Measurements from ENCODE around the gene MLLT10.
A peak's percentile ranks its signal among the peaks of the same experiment; 100 is the strongest.

The MLLT10 gene

GRCh38 chr10:21740989-21741388, 207.0 kb downstream of the MLLT10 start:
- Mint-ChIP-seq H3K4me3 (no peak overlapping the region), H3K27ac (peak overlapping the region; percentile 50), H3K4me1 (peaks cover 3% of the 10 kb centered on the region), H3K36me3 (peaks cover 63% of the 10 kb centered on the region), H3K27me3 (no peaks in the 10 kb centered on the region), H3K9me3 (no peaks in the 10 kb centered on the region)
- no peak for ATAC-seq

GRCh38 chr10:21742740-21743412, 208.8 kb downstream of the MLLT10 start:
- Mint-ChIP-seq H3K27me3 (no peaks in the 10 kb centered on the region), H3K9me3 (no peaks in the 10 kb centered on the region), H3K4me1 (peaks cover 7% of the 10 kb centered on the region), H3K36me3 (peaks cover 49% of the 10 kb centered on the region), H3K27ac (no peak overlapping the region), H3K4me3 (no peak overlapping the region)
- no peak for ATAC-seq

DNA sequence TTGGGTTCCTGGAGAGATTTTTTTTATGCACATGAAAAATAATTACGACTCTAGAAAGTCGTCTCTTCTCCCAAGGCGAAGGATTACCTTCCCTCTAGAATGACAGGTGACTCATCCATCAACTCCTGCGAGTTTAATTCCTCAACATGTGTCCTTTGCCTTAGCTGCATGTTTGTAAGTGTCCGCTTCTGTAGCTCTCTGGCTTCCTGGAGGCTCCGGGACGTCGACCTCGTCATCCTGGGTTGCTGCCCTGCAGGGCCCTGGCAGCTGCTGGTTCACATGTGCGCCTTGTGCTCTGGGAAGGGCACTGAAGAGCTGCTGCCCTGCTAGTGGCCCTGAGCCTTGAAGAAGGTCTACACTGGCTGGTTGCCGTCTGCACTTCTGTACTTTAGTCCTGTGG, 210.2 kb downstream of the MLLT10 start:
- no peak overlapping the region for H3K4me3 Mint-ChIP-seq
- no peak overlapping the region for H3K27ac Mint-ChIP-seq
- no peaks in the 10 kb centered on the region for H3K9me3 Mint-ChIP-seq
- no peak for ATAC-seq
- peaks cover 7% of the 10 kb centered on the region for H3K4me1 Mint-ChIP-seq
- H3K27me3 Mint-ChIP-seq, result no peaks in the 10 kb centered on the region
- H3K36me3 Mint-ChIP-seq, result peaks cover 39% of the 10 kb centered on the region

DNA sequence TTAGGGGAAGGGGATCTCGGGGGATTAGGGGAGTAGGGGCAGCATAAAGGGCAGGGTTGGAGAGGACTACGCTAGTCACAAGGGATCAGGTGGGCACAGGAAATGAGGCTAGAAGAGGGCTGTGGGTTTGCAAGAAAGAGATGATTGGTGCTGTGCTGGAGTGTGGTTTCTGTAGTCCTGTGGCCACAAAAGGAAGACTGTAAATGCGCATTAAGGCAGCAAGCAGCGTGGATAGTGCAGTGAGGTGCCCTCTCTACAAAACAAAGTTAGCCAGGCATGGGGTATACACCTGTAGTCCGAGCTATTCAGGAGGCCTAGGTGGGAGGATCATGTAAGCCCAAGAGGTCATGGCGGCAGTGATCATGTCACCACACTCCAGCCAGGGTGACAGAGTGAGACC, 212.1 kb downstream of the MLLT10 start:
- Mint-ChIP-seq H3K27ac (no peak overlapping the region), H3K36me3 (peaks cover 23% of the 10 kb centered on the region), H3K4me1 (peaks cover 7% of the 10 kb centered on the region), H3K27me3 (no peaks in the 10 kb centered on the region), H3K9me3 (no peaks in the 10 kb centered on the region), H3K4me3 (peak overlapping the region; percentile 8)
- no peak for ATAC-seq

- Mint-ChIP-seq H3K9me3 (no peaks in the 10 kb centered on the region), H3K36me3 (peaks cover 17% of the 10 kb centered on the region), H3K4me1 (peaks cover 7% of the 10 kb centered on the region), H3K4me3 (no peak overlapping the region), H3K27ac (no peak overlapping the region), H3K27me3 (no peaks in the 10 kb centered on the region)
- no peak for ATAC-seq
Observed at GRCh38 chr10:21747809-21748208, 213.8 kb downstream of the MLLT10 start.

DNA sequence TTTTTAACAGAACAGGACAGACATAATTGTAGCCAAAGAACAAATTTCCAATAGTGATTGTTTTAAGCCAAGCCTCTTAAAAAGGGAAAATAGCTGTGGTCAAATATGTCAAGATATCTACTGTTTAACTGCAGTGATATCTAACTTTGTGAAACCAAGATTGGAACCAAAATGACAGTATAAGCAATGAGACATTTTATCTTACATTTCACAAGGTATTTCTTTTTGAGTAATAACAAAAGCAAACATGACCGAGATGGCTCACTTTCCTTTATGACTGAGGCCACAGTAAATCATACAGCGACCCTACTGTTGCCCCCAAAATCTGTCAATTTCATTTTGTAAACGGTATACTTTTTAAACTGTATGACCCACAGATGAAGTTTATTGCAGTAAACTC, 215.8 kb downstream of the MLLT10 start:
- ATAC-seq, result no peak

DNA sequence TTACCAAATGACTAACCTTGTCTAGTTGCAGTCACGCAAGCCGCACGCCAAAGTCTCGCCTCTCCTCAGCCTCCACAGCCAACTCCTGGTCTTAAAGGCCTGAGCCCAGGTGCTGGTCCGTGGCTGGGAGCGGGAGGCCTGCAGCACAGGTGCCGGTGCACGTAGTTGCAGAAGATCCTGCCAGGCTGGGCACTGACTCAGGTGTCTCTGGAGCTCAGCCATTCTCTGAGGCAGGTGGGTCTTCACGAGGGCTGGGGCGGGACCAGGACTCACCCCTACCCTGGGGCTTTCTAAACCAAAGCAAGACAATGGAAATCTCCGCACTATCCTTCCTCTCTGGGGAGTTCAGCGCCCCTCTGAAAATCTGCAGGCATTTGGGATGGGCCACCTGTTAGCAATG, 216.4 kb downstream of the MLLT10 start:
- H3K4me3 Mint-ChIP-seq, result no peak overlapping the region
- no peaks in the 10 kb centered on the region for H3K27me3 Mint-ChIP-seq
- no peaks in the 10 kb centered on the region for H3K9me3 Mint-ChIP-seq
- ATAC-seq, result no peak
- H3K4me1 Mint-ChIP-seq, result peaks cover 7% of the 10 kb centered on the region
- H3K36me3 Mint-ChIP-seq, result peaks cover 6% of the 10 kb centered on the region
- H3K27ac Mint-ChIP-seq, result no peak overlapping the region

More for the DNA sequence above, 215.8 kb downstream of the MLLT10 start:
- peaks cover 6% of the 10 kb centered on the region for H3K36me3 Mint-ChIP-seq
- H3K4me3 Mint-ChIP-seq, result no peak overlapping the region
- no peaks in the 10 kb centered on the region for H3K27me3 Mint-ChIP-seq
- H3K4me1 Mint-ChIP-seq, result peaks cover 7% of the 10 kb centered on the region
- no peak overlapping the region for H3K27ac Mint-ChIP-seq
- H3K9me3 Mint-ChIP-seq, result no peaks in the 10 kb centered on the region

DNA sequence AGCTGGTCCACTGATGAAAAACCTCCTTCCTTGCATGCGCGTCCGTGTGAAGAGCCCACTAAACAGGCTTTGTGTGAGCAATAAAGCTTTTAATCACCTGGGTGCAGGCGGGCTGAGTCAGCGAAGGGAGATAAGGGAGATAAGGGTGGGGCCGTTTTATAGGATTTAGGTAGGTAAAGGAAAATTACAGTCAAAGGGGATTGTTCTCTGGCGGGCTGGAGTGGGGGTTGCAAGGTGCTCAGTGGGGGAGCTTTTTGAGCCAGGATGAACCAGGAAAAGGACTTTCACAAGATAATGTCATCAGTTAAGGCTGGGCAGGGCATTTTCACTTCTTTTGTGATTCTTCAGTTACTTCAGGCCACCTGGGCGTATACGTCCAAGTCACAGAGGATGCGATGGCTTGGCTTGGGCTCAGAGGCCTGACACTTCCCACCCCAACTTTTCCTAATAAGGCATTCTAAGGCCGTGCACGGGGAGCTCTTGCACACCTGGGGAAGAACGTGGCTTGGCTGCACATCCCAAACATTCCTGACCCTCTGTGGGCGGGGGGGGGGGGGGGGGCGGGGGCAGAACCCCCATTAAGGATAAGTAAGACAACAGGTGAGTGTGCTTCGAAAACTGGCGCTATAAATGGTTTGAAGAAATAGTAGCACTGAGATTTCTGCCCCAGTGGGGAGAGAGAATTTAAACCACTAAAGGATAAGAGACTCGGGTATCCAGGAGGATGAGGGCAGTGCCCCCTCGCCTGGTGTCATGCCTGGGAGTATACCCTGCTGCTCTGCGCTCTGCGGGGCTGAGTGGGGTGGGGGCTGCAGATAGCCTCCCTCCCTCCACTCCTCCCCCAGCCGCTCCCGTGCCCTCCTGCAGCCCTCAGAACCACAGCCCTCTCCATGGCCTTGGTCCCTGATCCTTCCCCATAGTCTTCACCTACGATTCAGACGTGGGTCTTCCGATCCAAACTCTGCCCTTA, 217.6 kb downstream of the MLLT10 start:
- H3K9me3 Mint-ChIP-seq, result no peaks in the 10 kb centered on the region
- H3K4me1 Mint-ChIP-seq, result no peaks in the 10 kb centered on the region
- no peaks in the 10 kb centered on the region for H3K36me3 Mint-ChIP-seq
- no peak overlapping the region for H3K27ac Mint-ChIP-seq
- no peak for ATAC-seq
- H3K27me3 Mint-ChIP-seq, result no peaks in the 10 kb centered on the region
- H3K4me3 Mint-ChIP-seq, result no peak overlapping the region

DNA sequence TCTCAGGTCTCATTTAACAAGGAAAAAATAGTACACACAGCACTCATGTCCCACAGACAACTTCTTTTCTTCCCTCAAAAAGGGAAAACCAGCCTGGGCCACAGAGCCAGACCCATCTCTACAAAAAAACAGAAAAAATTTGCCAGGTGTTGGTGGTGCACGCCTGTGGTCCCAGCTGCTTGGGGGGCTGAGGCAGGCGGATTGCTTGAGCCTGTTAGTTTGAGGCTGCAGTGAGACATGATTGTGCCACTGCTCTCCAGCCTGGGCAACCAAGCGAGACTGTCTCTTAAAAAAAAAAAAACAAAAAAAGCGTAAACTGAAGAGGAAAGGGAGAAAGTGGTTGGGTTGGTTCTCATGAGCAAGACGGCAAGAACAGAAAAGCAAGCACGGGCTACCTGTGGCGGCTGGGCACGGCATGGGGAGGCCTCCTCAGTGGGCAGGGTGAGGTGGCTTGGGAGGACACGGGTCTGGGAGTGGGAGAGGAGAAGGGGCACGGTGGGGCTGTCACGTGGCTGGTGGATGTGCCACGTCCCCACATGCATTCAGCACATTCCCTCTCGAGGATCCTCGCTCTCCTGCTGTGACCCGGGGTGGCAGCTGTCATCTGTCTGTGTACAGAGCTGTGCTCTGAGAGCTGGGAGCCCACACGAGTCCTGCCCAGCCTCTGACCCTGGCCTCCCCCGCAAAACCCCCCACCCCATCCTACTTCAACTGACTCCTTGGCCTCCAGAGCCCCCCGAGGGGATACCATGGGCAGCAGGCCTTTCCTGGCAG, 219.7 kb downstream of the MLLT10 start:
- H3K27ac Mint-ChIP-seq, result no peak overlapping the region
- no peaks in the 10 kb centered on the region for H3K27me3 Mint-ChIP-seq
- ATAC-seq, result no peak
- no peak overlapping the region for H3K4me3 Mint-ChIP-seq
- no peaks in the 10 kb centered on the region for H3K9me3 Mint-ChIP-seq
- no peaks in the 10 kb centered on the region for H3K4me1 Mint-ChIP-seq
- peaks cover 2% of the 10 kb centered on the region for H3K36me3 Mint-ChIP-seq

DNA sequence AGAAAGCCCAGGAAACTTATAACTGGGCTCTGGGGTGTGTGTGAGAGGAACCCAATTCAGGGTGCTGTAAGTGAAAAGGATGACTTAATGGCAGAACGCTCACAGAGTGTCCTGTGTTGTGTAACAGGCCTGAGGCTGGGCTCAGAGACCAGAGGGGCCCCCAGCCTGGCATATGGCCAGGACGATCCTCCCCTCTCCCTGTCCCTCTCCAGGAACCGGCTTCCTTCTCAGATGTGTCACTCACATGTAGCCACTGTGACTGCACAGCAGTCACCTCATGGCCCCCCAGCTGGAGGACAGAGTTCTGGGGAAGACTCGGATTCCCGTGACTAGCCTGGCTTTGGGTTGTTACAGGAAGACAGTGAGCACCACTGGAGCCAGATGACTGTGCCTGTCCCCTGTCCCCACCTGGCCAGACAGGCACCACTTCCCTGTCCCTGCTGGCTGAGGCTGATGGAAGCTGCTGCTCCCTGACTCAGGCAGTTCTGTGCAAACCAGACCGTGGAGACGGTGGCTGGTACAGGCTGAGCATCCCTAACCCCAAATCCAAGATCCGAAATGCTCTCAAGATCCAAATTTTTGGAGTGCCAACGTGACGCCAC, 220.5 kb downstream of the MLLT10 start:
- H3K27me3 Mint-ChIP-seq, result no peaks in the 10 kb centered on the region
- ATAC-seq, result no peak
- H3K4me3 Mint-ChIP-seq, result no peak overlapping the region
- H3K9me3 Mint-ChIP-seq, result no peaks in the 10 kb centered on the region
- H3K4me1 Mint-ChIP-seq, result no peaks in the 10 kb centered on the region
- H3K27ac Mint-ChIP-seq, result no peak overlapping the region
- H3K36me3 Mint-ChIP-seq, result peaks cover 10% of the 10 kb centered on the region

- H3K4me3 Mint-ChIP-seq, result no peak overlapping the region
- H3K4me1 Mint-ChIP-seq, result no peaks in the 10 kb centered on the region
- ATAC-seq, result no peak
- H3K9me3 Mint-ChIP-seq, result no peaks in the 10 kb centered on the region
- H3K36me3 Mint-ChIP-seq, result peaks cover 18% of the 10 kb centered on the region
- no peaks in the 10 kb centered on the region for H3K27me3 Mint-ChIP-seq
- no peak overlapping the region for H3K27ac Mint-ChIP-seq
Observed at GRCh38 chr10:21756707-21757106, 222.7 kb downstream of the MLLT10 start.

DNA sequence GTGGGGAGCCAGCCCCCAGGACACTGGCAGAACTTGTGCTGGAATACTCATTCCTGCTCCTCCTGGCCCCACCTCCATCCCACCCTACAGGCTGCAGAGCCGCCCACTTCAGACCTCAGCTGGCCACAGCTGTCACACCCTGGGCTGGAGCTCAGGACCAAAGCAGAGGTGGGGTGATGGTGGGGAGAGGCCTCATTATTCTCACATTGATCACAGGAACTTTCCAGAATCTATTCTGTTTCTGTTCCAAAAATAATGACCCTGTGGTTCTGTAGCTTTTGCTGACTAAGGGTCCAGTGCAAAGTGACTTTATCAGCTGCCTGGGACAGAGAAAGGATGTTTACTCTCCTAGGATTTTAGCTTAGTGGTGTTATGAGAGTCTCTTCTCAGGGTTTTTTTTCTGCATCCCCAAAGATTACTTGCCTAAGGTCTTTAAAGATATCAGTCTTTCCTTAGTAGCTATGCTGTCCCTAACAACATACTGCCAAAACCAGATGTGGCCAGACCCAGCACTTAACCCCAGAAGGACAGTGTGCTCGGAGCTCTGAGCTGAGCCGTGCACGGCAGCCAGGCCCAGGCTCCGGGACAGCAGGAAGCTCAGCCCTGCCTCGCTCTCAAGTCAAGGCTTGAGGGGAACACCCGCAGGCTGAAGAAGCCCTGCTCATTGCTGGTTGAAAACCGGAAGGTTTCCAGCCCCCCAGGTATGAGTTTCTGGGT, 223.3 kb downstream of the MLLT10 start:
- Mint-ChIP-seq H3K27ac (no peak overlapping the region), H3K9me3 (no peaks in the 10 kb centered on the region)
- ATAC-seq, result no peak

GRCh38 chr10:21758239-21758638, 224.2 kb downstream of the MLLT10 start:
- H3K4me3 Mint-ChIP-seq, result no peak overlapping the region
- H3K4me1 Mint-ChIP-seq, result no peaks in the 10 kb centered on the region
- H3K36me3 Mint-ChIP-seq, result peaks cover 18% of the 10 kb centered on the region
- no peak for ATAC-seq
- H3K9me3 Mint-ChIP-seq, result no peaks in the 10 kb centered on the region
- H3K27ac Mint-ChIP-seq, result no peak overlapping the region
- H3K27me3 Mint-ChIP-seq, result no peaks in the 10 kb centered on the region

More for the DNA sequence above, 223.3 kb downstream of the MLLT10 start:
- Mint-ChIP-seq H3K36me3 (peaks cover 18% of the 10 kb centered on the region), H3K4me3 (no peak overlapping the region), H3K4me1 (no peaks in the 10 kb centered on the region), H3K27me3 (no peaks in the 10 kb centered on the region)

GRCh38 chr10:21758696-21759095, 224.7 kb downstream of the MLLT10 start:
- Mint-ChIP-seq H3K27me3 (no peaks in the 10 kb centered on the region), H3K9me3 (no peaks in the 10 kb centered on the region), H3K4me1 (no peaks in the 10 kb centered on the region), H3K27ac (no peak overlapping the region), H3K36me3 (peaks cover 21% of the 10 kb centered on the region), H3K4me3 (no peak overlapping the region)
- no peak for ATAC-seq

All from stimulated activated memory B cell treated with anti-CD40 and anti-IgM and Interleukin-4, amounts not matched to agents 10 μg/mL and 1 μg/mL and 100 μg/mL, for 72 hours (primary cell).